Measurements from ENCODE around the gene PLEKHG4B. TPM values are rescaled to one million over a fixed set of nuclear protein-coding genes. Genes with fewer than 3 reads are reported as not detected.

PLEKHG4B gene
- total RNA-seq, 1 experiment from 2014 or later, result 1.2 TPM

GRCh38 chr5:179401-179800, 87.4 kb downstream of the PLEKHG4B start:
- BruUV-seq (replicated peaks), result no TSS peak
- no peaks in the 10 kb centered on the region for H4K20me1 ChIP-seq (ENCODE audit: low read length)
- H3K9me2 ChIP-seq (replicated peaks; ENCODE audit: low read length), result no peaks in the 10 kb centered on the region
- no peak overlapping the region for H3K4me3 ChIP-seq (ENCODE audit: low read length)
- no peaks in the 10 kb centered on the region for H3K79me2 ChIP-seq (ENCODE audit: low read length)
- ATAC-seq (no peak), DNase-seq (no peak)
- no peaks in the 10 kb centered on the region for H3K9me3 ChIP-seq (ENCODE audit: low read length)
- intact Hi-C loops (cut with micrococcal nuclease), result no loop called here
- TF ChIP-seq CTCF (conservative IDR thresholded peaks at IDR 0.05; ENCODE audit: low read depth, low read length) (no peak), EZH2phosphoT487 (IDR thresholded peaks at IDR 0.05; ENCODE audit: borderline replicate concordance, low read length) (no peak), EZH2 (IDR thresholded peaks at IDR 0.05; ENCODE audit: low read length, unreplicated experiment) (no peak)
- H3K4me2 ChIP-seq (ENCODE audit: low read length), result no peak overlapping the region
- H2AFZ ChIP-seq (ENCODE audit: low read length), result no peak overlapping the region
- H3K27ac ChIP-seq (ENCODE audit: low read length), result no peak overlapping the region
- H3K27me3 ChIP-seq (ENCODE audit: low read length), result 0 out of 2 replicates have a peak, but pooled peaks cover 3% of the 10 kb centered on the region
- CTCF ChIA-PET, result no interaction called here
- H3K36me3 ChIP-seq (ENCODE audit: low read depth, low read length), result no peaks in the 10 kb centered on the region
- POLR2A ChIA-PET (ENCODE audit: unreplicated experiment), result no interaction called here
- no peaks in the 10 kb centered on the region for H3F3A ChIP-seq (ENCODE audit: low read length, unreplicated experiment)
- no peaks in the 10 kb centered on the region for H3K4me1 ChIP-seq (ENCODE audit: insufficient read depth, low read length)
- no peak overlapping the region for H3K9ac ChIP-seq (ENCODE audit: low read length)

- TF ChIP-seq EZH2 (IDR thresholded peaks at IDR 0.05; ENCODE audit: low read length, unreplicated experiment) (no peak), EZH2phosphoT487 (IDR thresholded peaks at IDR 0.05; ENCODE audit: borderline replicate concordance, low read length) (no peak), CTCF (conservative IDR thresholded peaks at IDR 0.05; ENCODE audit: low read depth, low read length) (no peak)
- H3F3A ChIP-seq (ENCODE audit: low read length, unreplicated experiment), result no peaks in the 10 kb centered on the region
- intact Hi-C loops (cut with micrococcal nuclease), result no loop called here
- no peaks in the 10 kb centered on the region for H3K79me2 ChIP-seq (ENCODE audit: low read length)
- ChIA-PET CTCF (interaction anchor here (1.0 kb wide), 1 partner anchor 8 kb away, joined by 3 read pairs; no protein-coding TSS in a partner anchor), POLR2A (ENCODE audit: unreplicated experiment) (interaction anchor here (0.5 kb wide), 1 partner anchor 133 kb away, joined by 3 read pairs; no protein-coding TSS in a partner anchor)
- H3K4me3 ChIP-seq (ENCODE audit: low read length), result no peak overlapping the region
- H3K9ac ChIP-seq (ENCODE audit: low read length), result no peak overlapping the region
- no peaks in the 10 kb centered on the region for H4K20me1 ChIP-seq (ENCODE audit: low read length)
- H3K27ac ChIP-seq (ENCODE audit: low read length), result no peak overlapping the region
- no peak overlapping the region for H3K4me2 ChIP-seq (ENCODE audit: low read length)
- H3K4me1 ChIP-seq (ENCODE audit: insufficient read depth, low read length), result no peaks in the 10 kb centered on the region
- 0 out of 2 replicates have a peak, but pooled peaks cover 3% of the 10 kb centered on the region for H3K27me3 ChIP-seq (ENCODE audit: low read length)
- no peak for ATAC-seq
- no peak overlapping the region for H2AFZ ChIP-seq (ENCODE audit: low read length)
- no peaks in the 10 kb centered on the region for H3K9me3 ChIP-seq (ENCODE audit: low read length)
- H3K9me2 ChIP-seq (replicated peaks; ENCODE audit: low read length), result no peaks in the 10 kb centered on the region
- no TSS peak for BruUV-seq (replicated peaks)
- no peaks in the 10 kb centered on the region for H3K36me3 ChIP-seq (ENCODE audit: low read depth, low read length)
- no peak for DNase-seq
These were observed 88.4 kb downstream of the PLEKHG4B start for GRCh38 chr5:180286-180918.

- no peak overlapping the region for H3K4me3 ChIP-seq (ENCODE audit: low read length)
- ATAC-seq, result no peak
- H3K4me2 ChIP-seq (ENCODE audit: low read length), result no peak overlapping the region
- H3K9me3 ChIP-seq (ENCODE audit: low read length), result no peaks in the 10 kb centered on the region
- no peaks in the 10 kb centered on the region for H3K4me1 ChIP-seq (ENCODE audit: insufficient read depth, low read length)
- ChIA-PET CTCF (interaction anchor here (1.0 kb wide), 1 partner anchor 7 kb away, joined by 3 read pairs; no protein-coding TSS in a partner anchor), POLR2A (ENCODE audit: unreplicated experiment) (no interaction called here)
- 0 out of 2 replicates have a peak, but pooled peaks cover 3% of the 10 kb centered on the region for H3K27me3 ChIP-seq (ENCODE audit: low read length)
- intact Hi-C loops (cut with micrococcal nuclease), result no loop called here
- no peaks in the 10 kb centered on the region for H3K36me3 ChIP-seq (ENCODE audit: low read depth, low read length)
- TF ChIP-seq CTCF (conservative IDR thresholded peaks at IDR 0.05; ENCODE audit: low read depth, low read length) (no peak), EZH2 (IDR thresholded peaks at IDR 0.05; ENCODE audit: low read length, unreplicated experiment) (no peak), EZH2phosphoT487 (IDR thresholded peaks at IDR 0.05; ENCODE audit: borderline replicate concordance, low read length) (no peak)
- BruUV-seq (replicated peaks), result no TSS peak
- no peak overlapping the region for H2AFZ ChIP-seq (ENCODE audit: low read length)
- H3F3A ChIP-seq (ENCODE audit: low read length, unreplicated experiment), result no peaks in the 10 kb centered on the region
- H3K79me2 ChIP-seq (ENCODE audit: low read length), result no peaks in the 10 kb centered on the region
- no peak overlapping the region for H3K9ac ChIP-seq (ENCODE audit: low read length)
- H3K9me2 ChIP-seq (replicated peaks; ENCODE audit: low read length), result no peaks in the 10 kb centered on the region
- H3K27ac ChIP-seq (ENCODE audit: low read length), result no peak overlapping the region
- no peaks in the 10 kb centered on the region for H4K20me1 ChIP-seq (ENCODE audit: low read length)
- no peak for DNase-seq
These were observed 89.2 kb downstream of the PLEKHG4B start for GRCh38 chr5:181160-181559.
